HG02678 (cell line): Measurements from ENCODE around the gene HIP1R.

Source experiments
- ATAC-seq: cut with Tn5 transposase; IDR thresholded peaks from one replicate; pipeline ENCODE4 v1.9.1; 2021; ENCODE audit warnings: mild to moderate bottlenecking, moderate library complexity; ENCODE audit not compliant: unreplicated experiment

The HIP1R gene

GRCh38 chr12:122860040-122860853 is 25.0 kb downstream of the HIP1R start:
- ATAC-seq = no peak

- no peak for ATAC-seq
Observed at GRCh38 chr12:122860854-122861586, 25.8 kb downstream of the HIP1R start.

- ATAC-seq = no peak
Observed at GRCh38 chr12:122861587-122861970, 26.3 kb downstream of the HIP1R start.

GRCh38 chr12:122862110-122862634 is 26.9 kb downstream of the HIP1R start:
- no peak for ATAC-seq

GRCh38 chr12:122862872-122863701 is 27.8 kb downstream of the HIP1R start:
- no peak for ATAC-seq

GRCh38 chr12:122864894-122865253 is 29.6 kb downstream of the HIP1R start:
- no peak for ATAC-seq

- ATAC-seq = no peak
Observed at GRCh38 chr12:122865268-122866231, 30.3 kb downstream of the HIP1R start.

- ATAC-seq = no peak
Observed at GRCh38 chr12:122866379-122866778, 31.1 kb downstream of the HIP1R start.

- no peak for ATAC-seq
Observed at GRCh38 chr12:122866950-122867607, 31.8 kb downstream of the HIP1R start.

GRCh38 chr12:122867691-122868461 is 32.6 kb downstream of the HIP1R start:
- ATAC-seq = no peak

GRCh38 chr12:122868471-122869177 is 33.4 kb downstream of the HIP1R start:
- ATAC-seq = no peak

- no peak for ATAC-seq
Observed at GRCh38 chr12:122869207-122869973, 34.1 kb downstream of the HIP1R start.

- ATAC-seq = no peak
Observed at GRCh38 chr12:122870163-122870842, 35.0 kb downstream of the HIP1R start.

GRCh38 chr12:122870867-122871664 is 35.8 kb downstream of the HIP1R start:
- ATAC-seq = no peak

GRCh38 chr12:122871851-122872780 is 36.9 kb downstream of the HIP1R start:
- peak; percentile 33 for ATAC-seq
